Ovary (tissue), 9 donors: ENCODE measurements around the gene KLHL35. TPM values are rescaled to one million over a fixed set of nuclear protein-coding genes. Genes with fewer than 3 reads are reported as not detected.

Experiments
- DNase-seq, 5 donors: peaks; one replicate each; pipeline ENCODE4 v3.0.0-alpha.2; 2019 to 2020
- H3K27ac ChIP-seq, 2 donors: fragments of 200-600 bp; one replicate each; pipeline versions ENCODE4 v1.5.1 to v1.8.0; 2019 to 2022
- H3K27me3 ChIP-seq: fragments of 200-600 bp; one replicate; pipeline ENCODE4 v1.8.0; 2022
- H3K36me3 ChIP-seq: fragments of 200-600 bp; sonication (generic); one replicate; pipeline ENCODE4 v1.5.1; 2019
- H3K4me1 ChIP-seq: one replicate; pipeline ENCODE4 v1.8.1; 2013; ENCODE audit warnings: mild to moderate bottlenecking, moderate library complexity; ENCODE audit not compliant: insufficient read depth
- H3K4me3 ChIP-seq: fragments of 200-600 bp; sonication (generic); one replicate; pipeline ENCODE4 v1.5.1; 2017
- H3K9me3 ChIP-seq, 2 donors: fragments of 200-600 bp in 1 of 2; sonication (generic) in 1 of 2; one replicate each; pipeline versions ENCODE4 v1.5.1 to v1.8.1; 2013 to 2019; ENCODE audit warnings: mild to moderate bottlenecking in 1 of 2, moderate library complexity in 1 of 2
- CTCF ChIP-seq, 3 donors: fragments of 450-650 bp in 2 of 3; fragments of 200-600 bp in 1 of 3; IDR thresholded peaks; one replicate each; pipeline versions ENCODE4 v1.5.1 to v1.8.0; 2016 to 2022; ENCODE audit warnings: antibody characterized with exemption in 3 of 3, mild to moderate bottlenecking in 1 of 3
- EP300 ChIP-seq: sonication (generic); formaldehyde crosslinking; IDR thresholded peaks from one replicate; pipeline ENCODE4 v1.6.1; 2017; ENCODE audit warnings: antibody characterized with exemption
- POLR2A ChIP-seq: fragments of 450-650 bp; IDR thresholded peaks from one replicate; pipeline ENCODE4 v1.6.1; 2017; ENCODE audit warnings: antibody characterized with exemption, mild to moderate bottlenecking, moderate library complexity
- WGBS, 3 donors: extraction: QIAGEN DNeasy Blood & Tissue Kit in 1 of 3; methylation state at CpG; one replicate each; pipeline versions ENCODE4 v1.1.5 to v1.1.7; 2013 to 2017; 5-methylcytosine and 5-hydroxymethylcytosine counted together
- intact Hi-C, 4 donors: fragments of 100-400 bp; cut with DNase I; formaldehyde crosslinking; loops; one replicate each; pipeline versions ENCODE4 v1.11.0 to v1.15.1; 2022 to 2023
- polyA plus RNA-seq, 2 donors: library from polyadenylated mRNA; stranded (reverse); fragments of 200-250 nt in 1 of 2; fragments of 350-450 nt in 1 of 2; fragmentation: Illumina TruSeq in 1 of 2; extraction: RNeasy Lipid Tissue Mini Kit (QIAGEN cat#74804) in 1 of 2; gene quantifications; one replicate each; pipeline ENCODE4 v1.2.3, GENCODE V29; 2013 to 2014
- total RNA-seq, 7 donors: library from RNA; depleted of rRNA in 2 of 7; stranded (reverse); fragments of >200 nt in 2 of 7; fragmentation: NEBNext Ultra II Directional in 3 of 7; extraction: Animal tissue kit (Norgen Biotek cat#: 25700) in 3 of 7; gene quantifications; one replicate each; pipeline versions ENCODE4 v1.1.0 to v1.2.4, GENCODE V29; 2016 to 2023
- donor health status: DM: no; HTN: no; CAD: no; lungs with moderate emphysema.
- donor health status: DM: no; HTN: no; CAD: no.
- donor health status: Bipolar disorder and iron deficiency.
- donor health status: DM: yes; HTN: yes; CAD: no.
- donor health status: DM: no; HTN: no; CAD: no.
- donor health status: DM: yes; HTN: yes; CAD: no.

Gene KLHL35
- total and polyA plus RNA-seq, 9 donors, result 0.07 to 1.1 (median 0.34) TPM; not detected in 2

GRCh38 chr11:75450236-75450635 lies 17.2 kb upstream of the KLHL35 start:
- peaks cover 8% of the 10 kb centered on the region for H3K4me1 ChIP-seq
- no peak for DNase-seq
- intact Hi-C loops, result no loop called here
- H3K9me3 ChIP-seq, result no peaks in the 10 kb centered on the region
- H3K27me3 ChIP-seq, result no peaks in the 10 kb centered on the region
- no peak overlapping the region for H3K27ac ChIP-seq
- TF ChIP-seq CTCF (IDR thresholded peaks at IDR 0.05), result no peak
- no peak for TF ChIP-seq POLR2A
- TF ChIP-seq EP300, result no peak
- H3K4me3 ChIP-seq, result no peak overlapping the region
- 88 to 91% (median 89%) methylated on average over 7 of the region's 7 CpGs for WGBS, 3 donors
- no peaks in the 10 kb centered on the region for H3K36me3 ChIP-seq

- WGBS, 3 donors, result 82 to 90% (median 84%) methylated on average over 11 of the region's 11 CpGs
- H3K27ac ChIP-seq, result no peak overlapping the region
- intact Hi-C loops, result loop anchor here in 2 of 4 donors (2.0 kb wide), 2 partner anchors 77 to 81 kb away; no protein-coding TSS in a partner anchor
- H3K27me3 ChIP-seq, result no peaks in the 10 kb centered on the region
- H3K36me3 ChIP-seq, result no peaks in the 10 kb centered on the region
- H3K4me1 ChIP-seq, result peaks cover 5% of the 10 kb centered on the region
- no peak for TF ChIP-seq POLR2A
- no peak for TF ChIP-seq EP300
- TF ChIP-seq CTCF (IDR thresholded peaks at IDR 0.05), result no peak
- no peak for DNase-seq
- no peak overlapping the region for H3K4me3 ChIP-seq
- H3K9me3 ChIP-seq, result no peaks in the 10 kb centered on the region
Observed at GRCh38 chr11:75449776-75450175, 16.8 kb upstream of the KLHL35 start.

GRCh38 chr11:75449271-75449670 lies 16.3 kb upstream of the KLHL35 start:
- intact Hi-C loops, result loop anchor here in 2 of 4 donors (2.0 kb wide), 2 partner anchors 78 to 82 kb away; no protein-coding TSS in a partner anchor
- TF ChIP-seq POLR2A (no peak), EP300 (no peak)
- Histone ChIP-seq H3K4me1 (peaks cover 2% of the 10 kb centered on the region), H3K27me3 (no peaks in the 10 kb centered on the region), H3K27ac (no peak overlapping the region), H3K36me3 (no peaks in the 10 kb centered on the region), H3K9me3 (no peaks in the 10 kb centered on the region), H3K4me3 (no peak overlapping the region)
- DNase-seq, result no peak
- WGBS, 3 donors, result 72 to 81% (median 75%) methylated on average over 9 to 10 of the region's 10 CpGs

GRCh38 chr11:75447415-75447814 lies 14.4 kb upstream of the KLHL35 start:
- intact Hi-C loops, result loop anchor here in 1 of 4 donors (2.0 kb wide), 1 partner anchor 83 kb away; no protein-coding TSS in a partner anchor
- no peak for TF ChIP-seq EP300
- no peak for TF ChIP-seq CTCF (IDR thresholded peaks at IDR 0.05)
- no peak for TF ChIP-seq POLR2A
- 78 to 82% (median 79%) methylated on average over 5 of the region's 5 CpGs for WGBS, 3 donors

GRCh38 chr11:75445315-75445953 lies 12.4 kb upstream of the KLHL35 start:
- Histone ChIP-seq H3K4me3 (no peak overlapping the region), H3K9me3 (no peaks in the 10 kb centered on the region), H3K36me3 (no peaks in the 10 kb centered on the region), H3K4me1 (no peaks in the 10 kb centered on the region), H3K27ac (no peak overlapping the region), H3K27me3 (no peaks in the 10 kb centered on the region)
- TF ChIP-seq CTCF (IDR thresholded peaks at IDR 0.05) (peak; percentile 84 to 97 (median 93)), EP300 (no peak)
- intact Hi-C loops, result loop anchor here in 1 of 4 donors (1.0 kb wide), 1 partner anchor 87 kb away; no protein-coding TSS in a partner anchor
- DNase-seq, result peak; percentile 60 to 84 (median 81)
- 8 to 10% (median 9%) methylated on average over 6 of the region's 6 CpGs for WGBS, 3 donors

More at GRCh38 chr11:75447415-75447814, 14.4 kb upstream of the KLHL35 start:
- no peak for DNase-seq
- no peaks in the 10 kb centered on the region for H3K36me3 ChIP-seq
- no peak overlapping the region for H3K4me3 ChIP-seq
- H3K9me3 ChIP-seq, result no peaks in the 10 kb centered on the region
- no peaks in the 10 kb centered on the region for H3K27me3 ChIP-seq
- no peak overlapping the region for H3K27ac ChIP-seq
- H3K4me1 ChIP-seq, result no peaks in the 10 kb centered on the region
